T-helper 2 cell treated with Interferon-gamma antibody and Interleukin-4, amounts not matched to agents 100 ng/mL and 5 ng/mL, for 36 hours (primary cell): ENCODE results near the gene DNAAF1. TPM values are rescaled to one million over a fixed set of nuclear protein-coding genes. Genes with fewer than 3 reads are reported as not detected.

Experiments
- intact Hi-C: fragments of 100-400 bp; cut with micrococcal nuclease; formaldehyde crosslinking; loops from one replicate; pipeline ENCODE4 v1.15.1; 2023
- total RNA-seq: library from RNA; stranded (reverse); gene quantifications from 2 replicates; pipeline ENCODE4 v1.2.3, GENCODE V29; 2022

Gene DNAAF1
- total RNA-seq, 1 donor from 2014 or later: not detected

DNA sequence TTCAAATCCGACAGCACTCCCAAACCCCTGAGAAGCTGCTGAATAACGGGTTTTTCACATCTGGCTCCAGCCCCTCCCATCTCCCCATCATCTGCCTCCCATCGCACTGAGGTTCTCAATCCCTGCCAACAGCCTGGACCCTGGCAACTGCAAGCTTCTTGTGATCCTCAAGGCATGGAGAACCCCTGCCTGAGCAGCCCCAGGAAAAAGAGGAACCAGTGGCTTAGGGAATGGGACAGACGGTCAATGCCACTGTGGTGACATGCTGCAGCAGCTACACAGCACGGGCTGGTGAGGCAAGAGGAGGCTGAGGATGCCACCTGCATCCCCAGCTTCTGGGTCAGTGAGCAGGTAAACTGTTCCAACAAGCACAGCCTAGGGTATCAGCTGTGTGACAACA is 25.1 kb upstream of the DNAAF1 start:
- intact Hi-C loops: no loop called here

DNA sequence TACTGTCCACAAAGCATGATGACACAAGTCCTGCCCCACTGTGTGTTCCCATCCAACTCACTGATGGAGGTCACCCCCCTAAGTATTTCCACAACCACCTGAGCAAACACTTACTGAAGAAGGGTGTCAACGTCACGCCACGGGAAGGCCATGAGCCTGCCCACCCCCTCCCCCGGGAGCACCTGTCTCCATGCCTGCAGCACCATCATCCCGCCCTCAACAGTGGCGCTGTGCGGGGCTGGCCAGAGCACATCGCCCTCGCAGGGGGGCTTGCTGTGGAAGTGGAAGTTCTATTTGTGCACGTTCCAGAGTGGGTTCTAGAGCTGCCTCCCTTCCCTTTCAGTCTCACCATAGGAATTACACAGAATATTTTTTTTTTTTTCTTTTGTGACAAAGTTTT is 24.1 kb upstream of the DNAAF1 start:
- intact Hi-C loops: no loop called here

- intact Hi-C loops: no loop called here
Measured at GRCh38 chr16:84124257-84125073, 20.6 kb upstream of the DNAAF1 start.

DNA sequence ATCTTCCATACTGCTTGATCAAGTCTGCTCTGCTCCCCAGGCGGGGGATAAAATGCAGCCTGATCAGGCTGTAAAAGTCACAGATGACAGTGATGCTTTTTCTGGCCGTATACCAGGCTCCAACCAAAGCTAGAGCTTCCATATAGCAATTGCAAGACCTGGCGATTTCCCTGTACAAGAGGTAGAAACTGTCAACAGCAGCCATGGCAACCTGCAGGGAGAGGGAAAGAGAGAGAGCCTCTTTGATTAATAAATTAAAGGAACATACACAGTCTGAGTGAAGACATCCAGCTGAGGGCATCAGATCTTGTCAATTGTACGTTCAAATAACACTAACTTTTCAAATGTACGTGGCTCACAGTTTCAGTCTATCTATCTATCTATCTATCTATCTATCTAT is 14.0 kb upstream of the DNAAF1 start:
- intact Hi-C loops: no loop called here

DNA sequence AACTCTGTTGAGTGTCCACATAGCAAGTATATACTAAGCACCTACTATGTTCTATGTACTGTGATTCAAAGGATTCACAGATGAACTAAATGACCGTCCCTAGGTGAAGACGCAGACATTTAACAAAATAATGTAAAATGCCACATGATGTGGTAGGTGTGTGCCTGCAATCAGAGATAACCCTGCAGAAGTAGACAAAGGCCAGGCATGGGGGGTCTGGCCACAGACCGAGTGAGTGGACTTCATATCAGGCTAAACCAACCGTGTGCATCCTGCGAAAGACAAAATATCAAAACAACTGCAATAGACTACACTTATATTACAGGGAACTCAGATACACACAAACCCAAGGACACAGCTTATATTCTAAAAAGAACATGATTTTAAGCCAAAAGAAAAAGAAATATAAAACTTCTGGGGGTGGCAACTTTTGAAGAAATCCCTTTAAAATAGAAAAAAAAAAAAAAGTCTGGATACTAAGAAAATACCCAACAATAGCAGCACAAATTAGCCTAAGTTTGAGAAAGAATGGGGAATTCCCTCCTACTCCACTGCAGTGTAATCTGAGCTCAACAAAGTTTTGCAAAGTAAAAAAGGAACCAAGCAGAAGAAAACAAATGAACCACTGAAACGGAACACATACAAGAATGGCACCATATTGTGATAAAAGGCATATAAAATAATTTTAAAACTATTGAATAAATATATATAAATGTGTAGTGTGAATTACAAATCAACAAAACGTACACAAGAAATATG is 12.4 kb upstream of the DNAAF1 start:
- intact Hi-C loops: no loop called here

DNA sequence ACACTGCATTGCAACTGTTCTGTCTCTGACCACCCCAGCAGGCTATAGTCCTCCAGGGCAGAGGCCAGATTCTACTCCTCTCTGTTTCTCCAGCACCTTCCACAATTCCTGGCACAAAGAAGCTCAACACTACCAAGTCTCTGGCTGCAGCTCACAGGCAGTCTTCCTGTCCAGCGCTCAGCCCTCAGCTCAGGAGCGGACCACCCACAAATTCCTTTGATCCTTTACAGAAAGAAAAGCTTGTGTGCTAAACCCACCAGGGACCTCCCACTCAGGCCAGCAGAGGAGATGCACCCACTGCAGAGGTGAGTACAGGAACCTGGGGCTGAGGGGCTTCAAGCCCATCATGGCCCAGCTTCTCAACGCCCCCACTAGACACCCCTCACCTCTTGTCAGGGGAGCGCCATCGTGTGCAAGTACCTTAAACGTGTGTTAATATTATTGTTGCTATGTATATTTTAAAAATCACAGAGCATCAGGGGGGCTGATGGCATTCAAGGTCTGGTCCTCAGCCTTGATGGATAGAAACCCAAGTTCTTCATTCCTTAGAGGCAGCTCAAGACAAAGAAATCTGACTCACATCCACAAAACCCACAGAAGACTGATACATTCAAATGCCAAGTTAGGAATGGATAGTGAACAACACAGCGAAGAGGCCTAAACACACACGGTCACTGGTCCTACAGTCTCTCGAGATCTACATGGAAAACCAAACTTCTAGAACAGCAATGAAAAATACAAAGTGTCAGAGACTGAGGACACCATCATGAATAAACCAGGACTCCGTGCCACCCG is 8.6 kb upstream of the DNAAF1 start:
- intact Hi-C loops: no loop called here

GRCh38 chr16:84137287-84137686 is 7.8 kb upstream of the DNAAF1 start:
- intact Hi-C loops: no loop called here

- intact Hi-C loops: no loop called here
Measured at GRCh38 chr16:84137769-84138357, 7.2 kb upstream of the DNAAF1 start.

GRCh38 chr16:84138500-84138823 is 6.6 kb upstream of the DNAAF1 start:
- intact Hi-C loops: no loop called here

DNA sequence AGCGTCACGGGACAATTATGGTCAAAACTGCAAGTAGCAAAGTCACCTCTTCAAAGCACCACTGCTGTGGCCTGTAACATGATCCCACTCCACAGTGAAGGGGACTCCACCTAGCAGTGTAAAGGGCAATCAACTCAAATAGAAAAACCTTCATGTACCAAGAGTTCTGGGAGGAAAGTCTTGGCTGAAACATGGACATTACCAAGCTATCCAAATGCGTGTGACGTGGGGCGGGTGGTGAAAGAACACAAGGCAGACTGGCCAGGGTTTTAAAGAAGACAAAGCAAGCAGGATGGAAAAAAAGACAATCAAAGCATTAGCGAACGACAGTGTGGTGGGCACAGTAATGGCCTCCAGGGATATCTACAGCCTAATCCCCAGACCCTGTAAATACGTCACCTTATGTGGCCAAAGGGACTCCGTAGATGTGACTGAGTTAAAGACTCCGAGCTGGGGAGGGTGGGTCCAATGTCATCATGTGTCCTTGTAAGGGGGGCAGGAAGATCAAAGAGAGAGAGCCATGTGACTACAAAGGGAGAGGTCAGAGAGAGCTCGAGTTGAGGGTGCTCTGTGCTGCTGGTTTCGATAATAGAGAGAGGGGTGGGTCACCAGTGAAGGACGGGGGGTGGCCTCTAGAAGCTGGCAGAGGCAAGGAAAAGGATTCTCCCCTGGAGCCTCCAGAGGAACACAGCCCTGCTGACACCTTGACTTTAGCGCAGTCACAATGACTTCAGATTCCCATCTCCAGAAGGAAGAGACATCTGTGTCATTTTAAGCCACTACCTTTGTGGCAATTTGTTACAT is 6.1 kb upstream of the DNAAF1 start:
- intact Hi-C loops: no loop called here

GRCh38 chr16:84139628-84140258 is 5.4 kb upstream of the DNAAF1 start:
- intact Hi-C loops: no loop called here

- intact Hi-C loops: no loop called here
Measured at GRCh38 chr16:84141143-84141670, 3.9 kb upstream of the DNAAF1 start.

- intact Hi-C loops: no loop called here
Measured at GRCh38 chr16:84143081-84143480, 2.0 kb upstream of the DNAAF1 start.

GRCh38 chr16:84143784-84144199 is 1.3 kb upstream of the DNAAF1 start:
- intact Hi-C loops: loop anchor here (2.0 kb wide), 1 partner anchor 55 kb away; no protein-coding TSS in a partner anchor

DNA sequence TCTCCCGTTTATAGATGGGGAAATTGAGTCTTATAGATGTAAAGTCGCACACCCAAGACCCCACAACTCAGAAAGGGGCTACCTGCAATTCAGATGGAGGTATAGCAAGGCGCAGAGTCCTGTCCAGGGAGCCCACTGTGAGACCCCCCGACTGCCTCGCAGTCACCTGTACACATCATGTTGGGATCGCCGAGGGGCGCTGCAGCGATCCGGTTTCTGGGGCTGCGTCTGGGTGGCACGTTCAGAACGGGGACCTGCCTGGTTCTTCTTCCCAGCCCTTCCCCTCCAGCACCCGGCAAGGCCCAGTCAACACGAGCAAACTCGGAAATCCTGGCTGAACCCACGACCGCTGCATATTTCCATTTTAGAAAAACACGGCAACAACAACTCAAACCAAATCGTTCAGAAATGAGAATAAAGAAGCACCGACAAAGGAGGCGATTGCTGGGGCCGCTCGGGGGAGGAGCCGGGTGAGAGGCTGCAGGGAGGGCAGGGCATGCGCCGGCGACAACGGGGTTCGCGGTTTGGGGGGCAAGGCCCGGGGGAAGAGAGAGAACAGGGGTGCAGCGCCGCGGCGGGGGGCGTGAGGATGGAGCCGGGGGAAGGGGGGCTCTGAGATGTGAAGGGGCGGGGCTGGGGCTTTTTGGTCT is 774 bp upstream of the DNAAF1 start:
- intact Hi-C loops: loop anchor here (2.0 kb wide), 1 partner anchor 56 kb away; no protein-coding TSS in a partner anchor

GRCh38 chr16:84150926-84151325 is 5.8 kb downstream of the DNAAF1 start:
- intact Hi-C loops: no loop called here

DNA sequence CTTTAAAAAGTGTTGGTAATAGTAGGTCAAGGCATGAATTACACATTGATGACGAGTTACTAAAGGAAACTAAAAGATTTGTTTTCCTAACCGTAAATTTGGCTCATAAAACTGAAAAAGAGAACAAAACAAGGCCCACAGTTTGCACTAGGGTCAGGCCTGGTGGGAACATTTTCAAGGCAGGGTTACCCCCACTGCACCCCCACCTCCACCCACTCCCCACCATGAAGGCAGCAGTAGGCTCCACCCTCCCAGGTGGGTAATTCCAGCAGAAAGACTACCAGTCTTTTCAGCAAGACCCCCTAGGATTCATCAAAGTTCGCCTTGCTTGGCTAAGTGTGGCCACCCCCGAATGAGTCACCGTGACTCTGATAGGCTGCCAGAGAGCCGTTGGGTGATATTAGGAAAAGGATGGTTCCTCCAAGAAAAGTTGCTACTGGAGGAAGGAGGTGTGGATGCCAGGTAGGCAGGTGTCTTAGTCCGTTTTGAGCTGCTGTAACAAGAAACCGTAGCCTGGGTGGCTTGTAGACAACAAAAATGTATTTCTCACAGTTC is 8.6 kb downstream of the DNAAF1 start:
- intact Hi-C loops: no loop called here

GRCh38 chr16:84155226-84155625 is 10.1 kb downstream of the DNAAF1 start:
- intact Hi-C loops: no loop called here

DNA sequence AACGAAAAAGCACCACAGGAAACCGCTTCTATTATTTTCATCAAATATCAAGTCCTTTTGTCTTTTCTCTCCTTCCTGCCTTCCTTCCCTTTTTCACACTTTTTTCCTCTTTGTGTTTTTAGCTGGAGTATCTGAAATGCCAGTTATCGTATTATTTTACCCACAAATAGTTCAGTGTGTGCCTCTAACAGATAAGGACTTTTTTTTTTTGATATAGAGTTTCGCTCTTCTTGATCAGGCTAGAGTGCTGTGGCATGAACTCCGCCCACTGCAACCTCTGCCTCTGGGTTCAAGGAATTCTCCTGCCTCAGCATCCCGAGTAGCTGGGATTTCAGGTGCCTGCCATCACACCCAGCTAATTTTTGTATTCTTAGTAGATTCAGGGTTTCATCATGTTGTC is 10.7 kb downstream of the DNAAF1 start:
- intact Hi-C loops: no loop called here
